ENCODE measurements around the gene EFNA4.
A peak's percentile ranks its signal among the peaks of the same experiment; 100 is the strongest.

The EFNA4 gene

DNA sequence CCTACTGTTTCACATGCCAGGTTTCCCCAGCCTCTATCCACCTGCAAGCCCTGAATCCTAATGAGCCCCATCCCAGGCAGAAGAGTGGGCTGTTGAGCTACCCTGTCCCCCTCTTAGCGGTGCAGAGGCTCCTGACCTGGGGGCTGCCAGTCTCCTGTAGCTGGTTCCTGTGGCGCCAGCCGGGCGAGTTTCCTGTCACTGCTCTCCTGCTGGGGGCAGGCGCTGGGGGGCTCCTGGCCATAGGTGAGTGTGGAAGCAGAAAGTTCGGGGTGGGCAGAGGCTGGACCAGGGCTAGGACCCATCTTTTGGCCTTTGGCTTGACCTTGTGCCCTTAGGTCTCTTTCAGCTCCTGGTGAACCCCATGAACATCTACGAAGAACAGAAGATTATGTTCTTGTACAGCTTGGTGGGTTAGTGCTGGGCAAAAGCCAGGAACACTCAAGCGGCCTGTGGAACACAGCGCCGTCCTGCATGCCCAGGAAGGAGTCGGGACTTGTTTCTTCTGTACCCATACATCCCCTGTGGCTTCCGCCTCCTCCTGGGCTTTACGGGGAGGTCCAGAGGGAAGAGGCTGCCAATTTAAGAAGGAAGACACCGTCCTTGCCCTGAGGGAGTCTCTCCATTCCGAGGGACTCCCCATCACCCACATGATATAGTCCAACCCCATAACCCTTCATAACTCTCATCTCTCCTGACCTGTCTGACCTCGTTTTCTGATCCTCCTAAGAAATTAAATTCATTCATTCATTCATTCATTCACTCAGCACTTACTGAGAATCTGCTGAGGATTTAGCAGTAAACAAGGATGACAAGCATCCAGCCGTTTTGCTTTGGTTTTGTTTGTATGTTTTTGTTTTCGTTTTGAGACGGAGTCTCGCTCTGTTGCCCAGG, 29.0 kb upstream of the EFNA4 start:
- no peak for DNase-seq

DNA sequence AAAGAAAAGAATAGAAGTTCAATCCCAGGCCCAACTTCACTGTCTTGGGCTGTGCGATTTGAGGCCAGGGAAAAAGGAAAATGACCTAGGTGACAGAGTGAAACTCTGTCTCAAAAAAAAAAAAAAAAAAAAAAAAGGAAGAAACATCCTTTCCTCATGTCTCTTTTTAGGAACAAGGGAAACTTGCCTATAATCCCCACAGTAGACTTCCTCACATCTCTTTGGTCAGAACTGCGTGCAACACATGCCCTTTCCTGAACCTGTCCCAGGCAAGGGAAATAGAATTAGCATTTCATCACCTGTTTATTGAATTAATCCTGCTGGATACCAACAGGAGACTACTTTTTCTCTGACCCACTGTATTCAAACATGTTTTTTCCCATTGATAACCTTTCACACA, 27.6 kb upstream of the EFNA4 start:
- no peak for DNase-seq

GRCh38 chr1:155037043-155037442, 26.5 kb upstream of the EFNA4 start:
- no peak for DNase-seq

DNA sequence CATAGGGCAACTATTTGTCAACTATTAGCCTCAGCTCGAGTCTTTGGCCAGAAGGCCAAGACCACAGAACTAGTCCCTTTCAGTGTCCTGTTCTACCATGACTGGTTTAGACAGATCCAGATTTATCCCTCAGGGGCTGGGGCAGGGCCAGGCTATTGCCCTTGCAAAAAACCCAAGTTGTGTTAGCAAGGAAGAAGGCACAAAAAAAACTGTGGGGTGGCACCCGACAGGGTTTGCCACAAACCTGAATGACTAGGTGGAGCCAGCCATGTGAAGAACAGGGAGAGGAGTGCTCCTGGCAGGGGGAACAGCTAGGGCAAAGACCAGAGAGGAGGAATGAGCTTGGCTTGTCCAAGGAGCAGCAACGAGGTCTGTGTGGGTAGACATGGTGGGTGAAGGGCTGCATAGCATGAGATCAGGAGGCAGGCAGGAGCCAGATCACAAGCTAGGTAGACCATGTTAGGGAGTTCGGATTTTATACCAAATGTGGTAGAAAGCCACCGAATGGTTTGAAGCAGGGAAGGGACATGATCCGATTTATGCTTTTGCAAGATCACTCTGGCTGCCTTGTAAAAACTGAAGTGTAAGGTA, 25.6 kb upstream of the EFNA4 start:
- DNase-seq = no peak

DNA sequence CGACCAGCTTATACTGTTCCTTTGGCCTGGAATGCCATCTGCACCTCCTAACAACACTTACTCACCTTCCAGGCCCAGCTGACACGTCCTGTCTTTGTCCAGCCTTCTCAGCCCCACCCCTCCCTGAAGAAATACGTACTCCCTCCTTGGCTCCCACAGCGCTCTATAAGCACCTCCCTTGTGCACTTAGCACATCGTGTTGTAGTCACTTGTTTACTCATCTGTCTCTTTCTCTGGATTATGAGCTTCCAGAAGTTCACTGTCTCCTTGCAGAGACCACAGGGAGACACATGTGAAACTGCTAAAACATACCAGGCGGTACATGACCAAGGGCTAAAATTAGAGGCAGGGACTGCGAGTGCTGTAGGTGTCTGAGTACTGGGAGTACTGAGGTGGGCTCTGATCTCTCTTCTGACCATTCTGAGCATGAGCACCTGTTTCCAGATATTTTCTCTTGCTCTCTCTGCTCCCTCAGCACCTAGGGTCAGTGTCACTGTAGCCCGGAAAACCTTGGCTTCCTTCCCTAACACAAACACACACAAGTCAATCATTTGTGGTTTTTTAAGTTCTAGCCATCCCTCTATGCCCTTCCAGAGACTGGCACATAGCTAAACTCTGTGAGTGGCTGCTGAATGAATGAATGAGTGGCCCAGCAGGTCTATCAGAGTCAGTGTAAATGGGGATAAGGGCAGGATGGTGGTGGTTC, 24.8 kb upstream of the EFNA4 start:
- DNase-seq = no peak

GRCh38 chr1:155039308-155039669, 24.3 kb upstream of the EFNA4 start:
- no peak for DNase-seq

- DNase-seq = no peak
Measured at GRCh38 chr1:155040358-155041093, 23.0 kb upstream of the EFNA4 start.

- DNase-seq = no peak
Measured at GRCh38 chr1:155042789-155043188, 20.8 kb upstream of the EFNA4 start.

DNA sequence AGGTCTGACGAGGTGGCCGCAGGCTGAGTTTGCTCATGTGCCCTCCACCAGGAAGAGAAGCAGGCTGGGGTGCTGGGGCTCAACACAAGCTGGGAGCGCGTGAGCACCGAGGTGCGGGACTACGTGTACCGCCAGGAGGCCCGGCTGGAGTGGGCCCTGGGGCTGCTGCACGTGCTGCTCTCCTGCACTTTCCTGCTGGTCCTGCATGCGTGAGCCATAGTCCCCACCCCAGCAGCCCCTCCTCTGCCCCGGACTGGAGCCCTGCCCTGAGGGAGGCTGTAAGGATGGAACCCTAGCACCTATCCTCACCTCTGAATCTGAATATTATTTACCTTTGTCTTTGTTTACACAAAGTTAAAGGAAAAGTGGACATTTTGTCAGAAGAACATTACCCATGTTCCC, 20.2 kb upstream of the EFNA4 start:
- no peak for DNase-seq

DNA sequence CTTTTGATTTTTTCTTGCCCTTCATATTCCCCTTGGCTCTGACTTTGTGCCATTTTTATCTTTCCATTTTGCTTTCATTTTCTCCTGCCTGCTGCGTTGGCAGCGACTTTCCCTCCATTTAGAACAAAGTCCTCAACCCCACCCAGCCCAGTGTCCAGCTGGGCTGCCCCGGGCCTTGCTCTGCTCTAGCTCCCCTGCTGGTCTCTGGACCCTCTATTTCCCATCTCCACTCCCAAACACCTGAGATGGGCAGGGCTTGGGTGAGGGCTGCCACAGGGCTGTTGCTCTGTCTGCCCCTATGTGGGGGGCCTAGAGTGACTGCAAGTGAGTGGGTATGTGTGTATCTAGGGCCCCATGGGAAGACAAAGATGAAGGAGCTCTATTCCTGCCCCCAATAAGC, 19.7 kb upstream of the EFNA4 start:
- no peak for DNase-seq

DNA sequence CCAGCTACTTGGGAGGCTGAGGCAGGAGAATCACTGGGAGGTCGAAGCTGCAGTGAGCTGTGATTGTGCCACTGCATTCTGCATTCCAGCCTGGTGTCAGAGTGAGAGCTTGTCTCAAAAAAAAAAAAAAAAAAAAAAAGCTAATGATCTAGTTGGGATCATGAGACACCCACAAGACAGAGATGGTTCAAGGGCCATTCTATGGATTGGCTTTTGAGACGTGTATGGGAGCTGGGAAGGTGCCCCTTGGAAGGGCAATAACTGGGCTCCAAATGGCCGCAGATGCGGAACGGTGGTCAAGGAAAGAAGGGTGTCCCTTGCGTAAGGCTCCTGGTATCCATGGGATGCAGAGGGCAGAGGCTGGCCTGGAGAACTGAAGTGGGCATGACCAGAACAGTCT, 19.2 kb upstream of the EFNA4 start:
- DNase-seq = no peak

DNA sequence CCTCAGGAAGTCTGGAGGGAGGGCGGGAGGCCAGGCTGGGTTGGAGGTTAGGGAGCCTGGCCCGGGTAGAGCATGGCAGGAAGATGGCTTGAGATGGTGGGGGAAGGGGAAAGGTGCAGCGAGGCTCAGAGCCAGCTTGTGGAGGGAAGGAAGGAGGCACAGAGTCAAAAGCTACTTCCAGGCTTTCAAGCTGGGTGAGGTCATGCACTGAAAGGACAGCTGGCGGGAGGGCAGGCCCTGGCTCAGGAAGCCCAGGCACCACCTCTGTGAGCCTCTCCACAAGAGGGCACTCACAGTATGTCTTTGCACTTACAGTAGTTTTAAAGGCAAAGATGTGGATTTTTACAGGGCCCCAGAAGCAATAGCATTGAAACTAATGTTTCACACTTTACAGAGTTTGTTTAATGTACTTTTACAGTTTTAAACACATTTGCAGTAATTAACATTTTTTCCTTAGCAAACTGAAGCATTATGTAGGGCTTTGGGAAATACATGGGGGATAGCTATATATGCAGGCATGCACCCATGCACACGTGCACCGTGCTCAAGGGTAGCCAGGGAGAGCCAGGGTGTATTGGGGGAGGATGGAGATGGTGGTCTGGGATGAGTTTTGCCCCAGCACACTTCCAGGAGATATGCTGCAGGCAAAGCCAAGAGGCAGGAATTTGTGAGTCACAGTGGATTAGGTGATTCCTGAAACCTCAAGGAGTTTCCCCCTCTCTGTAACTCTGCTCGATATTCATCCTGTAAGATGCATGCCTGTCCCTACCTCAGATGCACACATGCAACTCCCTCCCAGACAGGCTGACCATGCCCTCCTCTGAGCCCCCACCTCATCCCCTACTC, 18.5 kb upstream of the EFNA4 start:
- DNase-seq = peak; percentile 83

DNA sequence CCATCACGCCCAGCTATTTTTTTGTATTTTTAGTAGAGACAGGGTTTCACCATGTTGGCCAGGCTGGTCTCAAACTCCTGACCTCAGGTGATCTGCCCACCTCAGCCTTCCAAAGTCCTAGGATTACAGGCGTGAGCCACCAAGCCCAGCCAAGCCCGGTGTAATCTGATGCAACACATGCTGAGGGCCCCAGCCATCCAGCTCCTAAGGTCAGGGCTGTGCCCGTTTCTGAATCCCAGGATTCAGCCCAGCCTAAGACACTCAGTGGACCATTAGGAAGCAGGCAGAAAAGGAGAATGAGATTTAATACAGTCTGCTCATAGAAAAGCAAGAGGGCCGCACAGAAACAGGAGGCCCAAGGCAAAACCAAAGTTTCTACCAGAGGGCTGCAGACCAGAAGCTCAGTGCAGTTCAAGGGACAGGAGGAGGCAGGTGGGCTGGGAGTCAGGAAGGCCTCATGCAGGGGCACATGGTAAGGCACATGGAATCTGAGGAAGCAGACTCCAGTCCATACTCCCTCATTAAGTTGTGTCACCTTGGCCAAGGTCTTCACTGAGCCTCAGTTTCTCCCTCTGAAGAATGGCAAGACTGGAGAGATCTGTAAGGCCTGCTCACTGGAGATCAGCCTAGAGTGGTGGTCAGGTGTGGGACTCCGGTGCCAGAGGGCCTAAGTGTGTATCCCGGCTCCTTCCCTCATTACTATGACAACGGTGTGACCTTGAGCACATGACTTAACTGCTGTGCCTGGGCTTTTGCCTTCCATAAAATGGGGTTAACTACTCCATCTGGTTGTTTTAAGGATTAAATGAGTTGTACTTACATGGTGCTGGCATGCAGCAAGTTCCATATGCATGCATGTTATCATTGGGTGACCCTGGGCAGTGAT, 14.8 kb upstream of the EFNA4 start:
- DNase-seq = no peak

GRCh38 chr1:155049651-155050559, 13.6 kb upstream of the EFNA4 start:
- DNase-seq = no peak

- DNase-seq = peak; percentile 35
Measured at GRCh38 chr1:155050560-155051341, 12.8 kb upstream of the EFNA4 start, which contains the start of gene ADAM15. ADAM15 (plus strand) TSS chr1:155051316; CDS start chr1:155051387, 71 bp downstream.

- DNase-seq = no peak
Measured at GRCh38 chr1:155051342-155051776, 12.2 kb upstream of the EFNA4 start.

- no peak for DNase-seq
Measured at GRCh38 chr1:155051777-155052398, 11.7 kb upstream of the EFNA4 start.
